B cell (primary cell): ENCODE measurements around the gene CARMIL3. TPM values are rescaled to one million over a fixed set of nuclear protein-coding genes. Genes with fewer than 3 reads are reported as not detected.
"Not testable (repeated sequence)": the region's sequence is repeated elsewhere in the genome, so short reads cannot be mapped to it uniquely, and the experiment has no call there.

Experiments used
- ATAC-seq: fragments of 200-7000 bp; cut with Tn5 transposase; one replicate; pipeline ENCODE4 v1.10.0; 2021; ENCODE audit warnings: low read depth, mild to moderate bottlenecking, moderate number of reproducible peaks, moderate library complexity
- CTCF ChIA-PET: fragments of 350-600 bp; sonication (Branson Sonifier 250); formaldehyde crosslinking; loops from one replicate; lab custom pipeline; 2021; ENCODE audit warnings: antibody characterized with exemption, inconsistent platforms; lab: Charles Lee
- POLR2A ChIA-PET: fragments of 350-600 bp; sonication (Branson Sonifier 250); formaldehyde crosslinking; loops from one replicate; lab custom pipeline; 2021; ENCODE audit warnings: antibody characterized with exemption; lab: Charles Lee
- DNase-seq: peaks from one replicate; pipeline ENCODE4 v3.0.0; 2013
- H2AFZ ChIP-seq: 2 replicates; pipeline ENCODE4 v1.6.1; 2012; ENCODE audit warnings: mild to moderate bottlenecking, low read depth, low read length; ENCODE audit not compliant: insufficient read depth, poor library complexity, severe bottlenecking
- H3K27ac ChIP-seq, 2 donors: 1 replicate in 1 of 2; 2 replicates in 1 of 2; pipeline ENCODE4 v1.5.1; 2012 to 2013; ENCODE audit warnings: low read length in 2 of 2, mild to moderate bottlenecking in 2 of 2, moderate library complexity in 1 of 2
- H3K27me3 ChIP-seq, 4 experiments: fragments of 200-600 bp in 1 of 4; sonication (generic) in 1 of 4; replicated peaks in 1 of 4; 1 replicate in 2 of 4; 2 replicates in 2 of 4; pipeline versions ENCODE4 v1.6.1 to v1.7.0; 2013 to 2016; ENCODE audit warnings: low read length in 3 of 4, mild to moderate bottlenecking in 2 of 4, mixed read lengths in 1 of 4, moderate library complexity in 1 of 4; ENCODE audit not compliant: insufficient read depth in 4 of 4, control insufficient read depth in 3 of 4; ENCODE audit errors: control extremely low read depth in 1 of 4
- H3K36me3 ChIP-seq, 2 experiments: replicated peaks in 1 of 2; 1 replicate in 1 of 2; 2 replicates in 1 of 2; pipeline versions ENCODE4 v1.6.1 to v1.7.1; 2013; ENCODE audit warnings: low read length in 1 of 2; ENCODE audit not compliant: insufficient read depth in 2 of 2, control insufficient read depth in 1 of 2; ENCODE audit errors: control extremely low read depth in 1 of 2, extremely low read depth in 1 of 2
- H3K4me1 ChIP-seq, 2 donors: fragments of 200-600 bp in 1 of 2; sonication (generic) in 1 of 2; 1 replicate in 1 of 2; 2 replicates in 1 of 2; pipeline versions ENCODE4 v1.5.1 to v1.6.1; 2013 to 2017; ENCODE audit warnings: low read length in 2 of 2; ENCODE audit not compliant: control insufficient read depth in 2 of 2, insufficient read depth in 2 of 2
- H3K4me2 ChIP-seq: replicated peaks from 2 replicates; pipeline ENCODE3; 2012; ENCODE audit warnings: mild to moderate bottlenecking, low read depth, low read length; ENCODE audit not compliant: poor library complexity, severe bottlenecking
- H3K4me3 ChIP-seq, 5 experiments: fragments of 200-600 bp in 1 of 5; sonication (generic) in 1 of 5; 1 replicate in 3 of 5; 2 replicates in 2 of 5; pipeline versions ENCODE4 v1.5.1 to v1.7.0; 2011 to 2016; ENCODE audit warnings: low read length in 4 of 5, mild to moderate bottlenecking in 4 of 5, low read depth in 2 of 5, control low read depth in 1 of 5, moderate library complexity in 1 of 5; ENCODE audit not compliant: insufficient read depth in 1 of 5; ENCODE audit errors: control extremely low read depth in 1 of 5, extremely low read depth in 1 of 5
- H3K79me2 ChIP-seq: fragments of 200-600 bp; sonication (generic); one replicate; pipeline ENCODE4 v1.6.0; 2016; ENCODE audit warnings: low read length; ENCODE audit not compliant: control insufficient read depth, insufficient read depth
- H3K9ac ChIP-seq: fragments of 200-600 bp; sonication (generic); 2 replicates; pipeline ENCODE4 v1.6.1; 2017; ENCODE audit warnings: mild to moderate bottlenecking, low read length, moderate library complexity
- H3K9me3 ChIP-seq, 3 donors: one replicate each; pipeline versions ENCODE4 v1.6.1 to v1.7.1; 2013; ENCODE audit warnings: low read length in 2 of 3; ENCODE audit not compliant: control insufficient read depth in 2 of 3, insufficient read depth in 1 of 3; ENCODE audit errors: control extremely low read depth in 1 of 3
- H4K20me1 ChIP-seq: 2 replicates; pipeline ENCODE4 v1.6.0; 2012; ENCODE audit warnings: mild to moderate bottlenecking, low read length; ENCODE audit not compliant: insufficient read depth, control insufficient read depth, poor library complexity, severe bottlenecking
- H3K27ac Mint-ChIP-seq: one replicate; pipeline ENCODE4 v1.8.0; 2021; ENCODE audit warnings: mixed read lengths
- H3K27me3 Mint-ChIP-seq: one replicate; pipeline ENCODE4 v1.8.0; 2021; ENCODE audit warnings: mixed read lengths
- H3K4me1 Mint-ChIP-seq: one replicate; pipeline ENCODE4 v1.8.0; 2021; ENCODE audit warnings: mixed read lengths
- H3K4me3 Mint-ChIP-seq: one replicate; pipeline ENCODE4 v1.8.0; 2021; ENCODE audit warnings: mixed read lengths
- H3K9me3 Mint-ChIP-seq: one replicate; pipeline ENCODE4 v1.8.0; 2022; ENCODE audit warnings: mixed read lengths; ENCODE audit not compliant: insufficient read depth
- EZH2 ChIP-seq: IDR thresholded peaks from 2 replicates; pipeline ENCODE4 v1.6.1; 2012; ENCODE audit warnings: borderline replicate concordance, low read depth, mild to moderate bottlenecking, moderate library complexity, low read length; ENCODE audit not compliant: insufficient read depth, poor library complexity, severe bottlenecking
- WGBS: methylation state at CpG from one replicate; pipeline ENCODE4 v1.1.5; 2013; ENCODE audit warnings: missing lambda C conversion rate; ENCODE audit not compliant: insufficient coverage; 5-methylcytosine and 5-hydroxymethylcytosine counted together
- intact Hi-C: fragments of 100-400 bp; cut with micrococcal nuclease; formaldehyde crosslinking; loops from one replicate; pipeline ENCODE4 v1.10.0; 2022
- polyA minus RNA-seq: library from RNA; depleted of rRNA, polyadenylated mRNA; stranded (reverse); fragments of >200 nt; gene quantifications from 2 replicates; pipeline ENCODE4 v1.2.3, GENCODE V29; 2012
- polyA plus RNA-seq: library from polyadenylated mRNA; depleted of rRNA; stranded (reverse); fragments of >200 nt; gene quantifications from 2 replicates; pipeline ENCODE4 v1.2.3, GENCODE V29; 2012
- total RNA-seq, 2 donors: library from RNA; stranded (reverse); fragments of 120-200 nt in 1 of 2; gene quantifications; 1 replicate in 1 of 2; 2 replicates in 1 of 2; pipeline versions ENCODE4 v1.2.3 to v1.2.4, GENCODE V29; 2013 to 2022
- TF ChIP-seq, protein P1 (sequence below): fragments of 200-600 bp; IDR thresholded peaks from one replicate; pipeline ENCODE4 v1.8.0; 2022; ENCODE audit warnings: antibody characterized with exemption, mild to moderate bottlenecking

CARMIL3 gene, protein sequence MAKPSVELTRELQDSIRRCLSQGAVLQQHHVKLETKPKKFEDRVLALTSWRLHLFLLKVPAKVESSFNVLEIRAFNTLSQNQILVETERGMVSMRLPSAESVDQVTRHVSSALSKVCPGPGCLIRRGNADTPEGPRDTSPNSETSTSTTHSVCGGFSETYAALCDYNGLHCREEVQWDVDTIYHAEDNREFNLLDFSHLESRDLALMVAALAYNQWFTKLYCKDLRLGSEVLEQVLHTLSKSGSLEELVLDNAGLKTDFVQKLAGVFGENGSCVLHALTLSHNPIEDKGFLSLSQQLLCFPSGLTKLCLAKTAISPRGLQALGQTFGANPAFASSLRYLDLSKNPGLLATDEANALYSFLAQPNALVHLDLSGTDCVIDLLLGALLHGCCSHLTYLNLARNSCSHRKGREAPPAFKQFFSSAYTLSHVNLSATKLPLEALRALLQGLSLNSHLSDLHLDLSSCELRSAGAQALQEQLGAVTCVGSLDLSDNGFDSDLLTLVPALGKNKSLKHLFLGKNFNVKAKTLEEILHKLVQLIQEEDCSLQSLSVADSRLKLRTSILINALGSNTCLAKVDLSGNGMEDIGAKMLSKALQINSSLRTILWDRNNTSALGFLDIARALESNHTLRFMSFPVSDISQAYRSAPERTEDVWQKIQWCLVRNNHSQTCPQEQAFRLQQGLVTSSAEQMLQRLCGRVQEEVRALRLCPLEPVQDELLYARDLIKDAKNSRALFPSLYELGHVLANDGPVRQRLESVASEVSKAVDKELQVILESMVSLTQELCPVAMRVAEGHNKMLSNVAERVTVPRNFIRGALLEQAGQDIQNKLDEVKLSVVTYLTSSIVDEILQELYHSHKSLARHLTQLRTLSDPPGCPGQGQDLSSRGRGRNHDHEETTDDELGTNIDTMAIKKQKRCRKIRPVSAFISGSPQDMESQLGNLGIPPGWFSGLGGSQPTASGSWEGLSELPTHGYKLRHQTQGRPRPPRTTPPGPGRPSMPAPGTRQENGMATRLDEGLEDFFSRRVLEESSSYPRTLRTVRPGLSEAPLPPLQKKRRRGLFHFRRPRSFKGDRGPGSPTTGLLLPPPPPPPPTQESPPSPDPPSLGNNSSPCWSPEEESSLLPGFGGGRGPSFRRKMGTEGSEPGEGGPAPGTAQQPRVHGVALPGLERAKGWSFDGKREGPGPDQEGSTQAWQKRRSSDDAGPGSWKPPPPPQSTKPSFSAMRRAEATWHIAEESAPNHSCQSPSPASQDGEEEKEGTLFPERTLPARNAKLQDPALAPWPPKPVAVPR (N-terminal part only)
- total RNA-seq (1.0 and 1.4 TPM in 2 replicates), polyA plus RNA-seq (2.8 and 7.2 TPM in 2 replicates), polyA minus RNA-seq (1.2 and 2.4 TPM in 2 replicates)
- 1.4 TPM for total RNA-seq (2013)

DNA sequence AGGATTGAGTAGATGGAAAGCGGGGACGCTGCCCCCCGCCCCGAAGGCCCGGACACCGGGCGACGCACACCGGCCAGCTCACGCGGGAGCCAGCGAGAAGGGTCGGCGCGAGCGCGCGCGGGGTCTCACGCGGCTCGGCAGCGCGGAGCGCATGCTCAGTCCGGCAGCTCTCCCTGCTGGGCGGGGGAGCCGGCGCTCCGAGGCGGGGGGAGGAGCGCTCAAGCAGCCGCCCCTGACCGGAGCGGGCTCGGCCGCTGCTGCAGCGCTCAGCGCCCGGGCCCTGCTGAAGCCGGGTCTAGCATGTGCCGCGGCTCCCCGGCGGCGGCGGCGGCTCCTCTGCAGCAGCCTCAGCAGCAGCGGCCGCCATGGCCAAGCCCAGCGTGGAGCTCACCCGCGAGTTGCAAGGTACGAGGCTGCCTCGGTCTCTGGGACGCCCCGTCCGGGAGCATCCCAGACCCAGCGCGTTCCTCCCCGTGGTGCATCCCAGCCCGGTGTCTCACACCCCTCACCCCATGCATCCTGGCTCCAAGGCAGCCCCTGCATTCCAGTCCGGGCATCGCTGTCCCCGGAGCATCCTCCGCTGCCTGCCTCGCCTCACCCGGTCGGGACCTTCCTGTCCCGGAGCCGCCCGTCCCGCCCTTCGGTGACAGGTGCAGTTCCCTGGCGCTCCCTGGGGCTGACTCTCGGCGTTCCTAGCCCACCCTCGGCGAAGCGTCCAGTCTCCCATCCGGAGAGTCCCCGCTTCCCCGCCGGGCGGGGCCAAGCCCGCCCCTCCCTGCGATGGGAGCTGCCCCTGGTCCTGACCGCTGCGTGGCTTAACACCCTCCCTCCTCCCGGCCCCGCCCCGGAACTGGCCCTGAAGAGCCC lies at the start of gene CARMIL3:
Gene CARMIL3, plus strand, starts transcription at position 221 of the 867 bp plus-strand sequence. Its CDS starts 145 bp downstream, at position 366.
- CTCF ChIA-PET: interaction anchor here (0.6 to 14.5 kb wide), 7 partner anchors 9 to 109 kb away, joined by 3 to 220 read pairs (median 5); partner anchors contain the start of genes DCAF11, IRF9 and NRL
- DNase-seq: peak; percentile 79
- Histone ChIP-seq H3K9me3 (peaks cover 0 to 3% (median 0%) of the 10 kb centered on the region in 3 donors), H3K9ac (peak within 1 kb of the TSS; percentile 78), H3K4me1 (peaks cover 19 to 29% of the 10 kb centered on the region in 2 donors), H3K27ac (peak within 1 kb of the TSS; percentile 34 to 57), H2AFZ (peak within 1 kb of the TSS; percentile 98), H3K27me3 (peaks cover 0 to 31% (median 8%) of the 10 kb centered on the region in 4 experiments), H4K20me1 (no peaks in the 10 kb centered on the region), H3K4me3 (peak within 1 kb of the TSS; percentile 22 to 81 (median 63)), H3K79me2 (no peaks in the 10 kb centered on the region), H3K4me2 (peak within 1 kb of the TSS; percentile 98), H3K36me3 (no peaks in the 10 kb centered on the region)
- H3K27ac Mint-ChIP-seq: peak within 1 kb of the TSS; percentile 68
- WGBS: under 1% methylated on average over 87 of the region's 92 CpGs
- intact Hi-C loops: loop anchor here (1.0 to 5.0 kb wide), 2 partner anchors 29 to 465 kb away; no protein-coding TSS in a partner anchor
- POLR2A ChIA-PET: interaction anchor here (0.8 to 1.6 kb wide), 3 partner anchors 27 to 31 kb away, joined by 3 to 9 read pairs (median 3); no protein-coding TSS in a partner anchor
- TF ChIP-seq, protein P1, sequence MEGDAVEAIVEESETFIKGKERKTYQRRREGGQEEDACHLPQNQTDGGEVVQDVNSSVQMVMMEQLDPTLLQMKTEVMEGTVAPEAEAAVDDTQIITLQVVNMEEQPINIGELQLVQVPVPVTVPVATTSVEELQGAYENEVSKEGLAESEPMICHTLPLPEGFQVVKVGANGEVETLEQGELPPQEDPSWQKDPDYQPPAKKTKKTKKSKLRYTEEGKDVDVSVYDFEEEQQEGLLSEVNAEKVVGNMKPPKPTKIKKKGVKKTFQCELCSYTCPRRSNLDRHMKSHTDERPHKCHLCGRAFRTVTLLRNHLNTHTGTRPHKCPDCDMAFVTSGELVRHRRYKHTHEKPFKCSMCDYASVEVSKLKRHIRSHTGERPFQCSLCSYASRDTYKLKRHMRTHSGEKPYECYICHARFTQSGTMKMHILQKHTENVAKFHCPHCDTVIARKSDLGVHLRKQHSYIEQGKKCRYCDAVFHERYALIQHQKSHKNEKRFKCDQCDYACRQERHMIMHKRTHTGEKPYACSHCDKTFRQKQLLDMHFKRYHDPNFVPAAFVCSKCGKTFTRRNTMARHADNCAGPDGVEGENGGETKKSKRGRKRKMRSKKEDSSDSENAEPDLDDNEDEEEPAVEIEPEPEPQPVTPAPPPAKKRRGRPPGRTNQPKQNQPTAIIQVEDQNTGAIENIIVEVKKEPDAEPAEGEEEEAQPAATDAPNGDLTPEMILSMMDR: no peak
- no peak for TF ChIP-seq EZH2
- H3K4me1 Mint-ChIP-seq: peaks cover 41% of the 10 kb centered on the region
- H3K27me3 Mint-ChIP-seq: peaks cover 7% of the 10 kb centered on the region
- ATAC-seq: peak; percentile 87
- H3K4me3 Mint-ChIP-seq: peak within 1 kb of the TSS; percentile 83
- H3K9me3 Mint-ChIP-seq: no peaks in the 10 kb centered on the region

GRCh38 chr14:24006471-24006816 lies 45.4 kb upstream of the CARMIL3 start:
- POLR2A ChIA-PET, H3K36me3 ChIP-seq, intact Hi-C loops, H3K9me3 Mint-ChIP-seq, H3K27me3 ChIP-seq, H4K20me1 ChIP-seq, H3K27me3 Mint-ChIP-seq, DNase-seq, H3K9me3 ChIP-seq, H3K4me1 ChIP-seq, H3K79me2 ChIP-seq, H3K4me2 ChIP-seq: not testable (repeated sequence)
- peaks cover 37% of the 10 kb centered on the region for H3K4me1 Mint-ChIP-seq
- CTCF ChIA-PET: interaction anchor here (1.5 kb wide), 1 partner anchor 85 kb away, joined by 4 read pairs; no protein-coding TSS in a partner anchor
- peak overlapping the region in 4 of 5 experiments; percentile 48 to 59 (median 52) for H3K4me3 ChIP-seq
- ATAC-seq: peak; percentile 23
- peak overlapping the region; percentile 68 for H2AFZ ChIP-seq
- H3K4me3 Mint-ChIP-seq: peak overlapping the region; percentile 60
- WGBS: 0% methylated on average over 1 of the region's 15 CpGs
- peak overlapping the region; percentile 33 to 50 for H3K27ac ChIP-seq
- peak overlapping the region; percentile 32 for H3K27ac Mint-ChIP-seq
- peak overlapping the region; percentile 59 for H3K9ac ChIP-seq
